HG02642 (cell line): ENCODE measurements around the gene RNF157.

Experiments used
- ATAC-seq: cut with Tn5 transposase; IDR thresholded peaks from one replicate; pipeline ENCODE4 v1.9.1; 2021; ENCODE audit warnings: mild to moderate bottlenecking; ENCODE audit not compliant: unreplicated experiment, poor library complexity

Gene RNF157

DNA sequence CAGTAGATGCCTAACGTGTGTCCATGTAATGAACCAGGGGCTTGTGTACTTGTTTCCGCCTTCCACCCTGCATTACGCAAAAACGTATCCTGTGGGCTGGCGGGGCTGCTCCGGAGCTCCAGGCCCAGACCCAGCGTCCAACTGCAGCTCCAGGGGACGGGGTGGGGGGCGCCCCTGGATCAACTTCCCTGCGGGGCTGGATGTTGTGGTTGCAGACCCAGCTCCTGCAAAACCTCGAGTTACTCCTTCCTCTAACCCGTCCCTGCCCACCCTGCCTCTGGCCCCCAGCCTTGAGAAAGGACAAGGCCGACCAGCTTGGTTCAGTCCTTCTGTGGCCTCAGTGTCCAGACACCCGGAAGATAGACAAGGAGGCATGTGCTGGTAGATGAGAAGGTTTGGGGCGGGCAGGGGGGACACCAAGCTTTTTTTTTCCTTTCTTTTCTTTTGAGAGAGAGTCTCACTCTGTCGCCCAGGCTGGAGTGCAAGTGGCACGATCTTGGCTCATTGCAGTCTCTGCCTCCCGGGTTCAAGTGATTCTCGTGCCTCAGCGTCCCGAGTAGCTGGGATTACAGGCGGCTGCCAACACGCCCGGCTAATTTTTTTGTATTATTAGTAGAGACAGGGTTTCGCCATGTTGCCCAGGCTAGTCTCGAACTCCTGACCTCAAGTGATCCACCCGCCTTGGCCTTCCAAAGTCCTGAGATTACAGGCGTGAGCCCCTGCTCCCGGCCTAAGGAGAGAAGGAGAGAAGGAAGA, 136.0 kb downstream of the RNF157 start:
- no peak for ATAC-seq

DNA sequence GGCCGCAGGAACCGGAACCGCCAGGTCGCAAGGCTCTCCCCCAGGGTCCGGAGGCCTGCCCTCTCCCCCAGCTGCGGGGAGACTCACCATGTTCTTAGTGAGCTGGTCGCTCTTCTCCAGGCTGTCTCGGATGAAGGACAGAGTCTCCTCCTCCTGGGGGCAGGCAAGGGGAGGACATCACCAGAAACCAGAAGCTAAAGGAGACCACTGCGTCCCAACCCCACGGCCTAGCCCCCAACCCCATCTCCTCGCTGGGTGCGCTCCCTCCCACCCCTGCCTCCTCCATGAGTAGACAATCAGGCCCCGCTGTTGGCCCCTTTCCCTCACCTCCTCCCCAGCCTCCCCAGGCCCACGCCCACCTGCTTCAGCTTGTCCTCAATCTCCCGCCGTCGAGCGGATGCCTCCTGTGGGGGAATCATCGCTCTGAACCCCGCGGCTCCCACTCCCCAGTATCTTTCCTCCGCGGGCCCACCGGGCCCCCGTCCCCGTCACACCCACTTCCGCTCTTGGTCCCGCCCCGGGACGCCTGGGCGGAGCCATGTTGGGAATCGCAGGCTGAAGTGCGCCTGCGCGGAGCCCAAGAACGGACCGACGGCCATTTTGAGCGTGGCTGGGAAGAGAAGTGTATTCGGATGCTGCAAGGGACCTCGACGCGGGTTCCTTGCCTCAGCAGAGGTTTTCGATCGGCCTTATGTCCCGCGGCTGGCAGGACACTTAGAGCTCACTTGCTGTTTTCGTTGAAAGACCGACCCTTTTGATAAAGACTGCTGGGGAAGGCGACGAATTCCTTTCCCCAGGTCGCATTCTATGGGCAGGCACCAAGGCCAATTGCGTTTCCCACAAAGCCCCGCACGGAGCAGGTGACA, 136.8 kb downstream of the RNF157 start, which contains the start of gene EXOC7:
EXOC7 (minus strand) TSS at position 514 of the 866 bp plus-strand sequence; CDS start at position 419, 95 bp downstream.
- peak; percentile 89 for ATAC-seq

DNA sequence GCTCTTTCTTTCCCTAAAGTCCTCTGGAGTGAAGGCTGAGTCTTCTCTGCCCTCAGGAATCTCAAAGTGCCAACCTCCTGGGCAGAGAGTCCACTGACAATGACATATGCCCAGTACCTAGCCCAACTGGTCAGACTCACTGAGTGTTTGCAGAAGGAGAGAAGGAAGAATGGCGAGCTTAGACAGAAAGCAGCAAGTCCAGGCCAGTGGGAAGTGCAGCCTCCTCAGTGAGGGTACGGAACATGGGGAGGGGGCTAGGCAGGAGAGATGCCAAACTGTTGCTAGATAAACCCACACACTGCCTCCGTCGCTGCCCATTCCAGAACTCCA, 137.4 kb downstream of the RNF157 start:
- ATAC-seq = no peak

DNA sequence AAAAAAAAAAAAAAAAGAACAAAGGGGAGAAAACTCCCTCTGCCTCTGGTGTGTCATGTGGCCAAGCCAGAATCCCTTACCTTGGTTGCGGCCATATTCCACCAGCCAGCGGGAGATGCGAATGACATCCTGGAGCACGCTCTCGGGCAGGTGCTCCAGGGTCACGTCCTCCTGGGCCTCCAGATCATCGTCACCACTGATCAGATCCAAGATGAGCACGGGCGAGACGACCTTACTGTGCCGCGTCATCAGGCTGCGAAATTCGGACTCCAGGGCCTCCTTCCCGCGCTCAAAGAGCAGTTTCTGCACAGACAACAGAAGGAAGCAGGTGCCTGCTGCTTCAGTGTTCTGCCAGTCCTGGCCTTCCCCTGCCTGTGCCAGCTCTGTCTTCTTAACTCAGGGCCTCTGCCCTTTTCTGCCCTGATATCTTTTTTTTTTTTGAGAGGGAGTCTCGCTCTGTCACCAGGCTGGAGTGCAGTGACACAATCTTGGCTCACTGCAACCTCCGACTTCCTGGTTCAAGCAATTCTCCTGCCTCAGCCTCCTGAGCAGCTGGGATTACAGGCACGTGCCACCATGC, 142.5 kb downstream of the RNF157 start:
- ATAC-seq = no peak

DNA sequence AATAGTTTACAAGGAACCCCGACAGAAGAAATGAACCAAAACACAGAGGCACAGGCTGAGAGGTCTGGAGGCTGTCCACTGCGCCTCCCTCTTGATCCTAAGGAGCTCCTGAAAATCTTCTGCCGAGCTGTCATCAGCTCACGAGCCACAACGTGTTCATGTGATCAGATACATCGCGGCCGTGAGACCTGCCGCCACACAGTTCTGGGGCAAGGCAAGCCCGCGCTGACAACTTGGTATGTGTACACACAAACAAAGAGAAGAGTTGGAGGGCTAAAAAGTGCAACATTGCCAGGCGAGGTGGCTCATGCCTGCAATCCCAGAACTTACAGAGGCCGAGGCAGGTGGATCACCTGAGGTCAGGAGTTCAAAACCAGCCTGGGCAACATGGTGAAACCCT, 144.3 kb downstream of the RNF157 start:
- no peak for ATAC-seq

DNA sequence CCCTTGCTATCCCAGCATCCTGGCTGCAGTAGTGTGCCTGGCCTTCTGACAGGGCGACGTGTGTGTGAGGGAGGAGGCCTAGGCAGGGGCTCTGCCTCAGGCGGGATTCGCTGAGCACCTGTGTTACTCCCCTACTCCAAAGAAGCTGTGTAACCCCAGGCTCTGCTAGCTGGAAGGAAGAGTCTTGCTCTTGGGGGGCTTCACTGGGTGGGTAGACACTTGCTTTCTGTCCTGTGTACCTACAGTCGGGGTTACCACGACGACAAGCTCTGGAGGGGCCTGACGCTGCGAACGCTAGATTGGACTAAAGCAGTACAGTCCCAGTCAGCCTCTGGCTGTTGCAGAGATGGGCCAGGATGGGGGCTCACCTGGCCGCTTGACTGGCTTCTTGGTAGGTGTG, 146.2 kb downstream of the RNF157 start:
- no peak for ATAC-seq

DNA sequence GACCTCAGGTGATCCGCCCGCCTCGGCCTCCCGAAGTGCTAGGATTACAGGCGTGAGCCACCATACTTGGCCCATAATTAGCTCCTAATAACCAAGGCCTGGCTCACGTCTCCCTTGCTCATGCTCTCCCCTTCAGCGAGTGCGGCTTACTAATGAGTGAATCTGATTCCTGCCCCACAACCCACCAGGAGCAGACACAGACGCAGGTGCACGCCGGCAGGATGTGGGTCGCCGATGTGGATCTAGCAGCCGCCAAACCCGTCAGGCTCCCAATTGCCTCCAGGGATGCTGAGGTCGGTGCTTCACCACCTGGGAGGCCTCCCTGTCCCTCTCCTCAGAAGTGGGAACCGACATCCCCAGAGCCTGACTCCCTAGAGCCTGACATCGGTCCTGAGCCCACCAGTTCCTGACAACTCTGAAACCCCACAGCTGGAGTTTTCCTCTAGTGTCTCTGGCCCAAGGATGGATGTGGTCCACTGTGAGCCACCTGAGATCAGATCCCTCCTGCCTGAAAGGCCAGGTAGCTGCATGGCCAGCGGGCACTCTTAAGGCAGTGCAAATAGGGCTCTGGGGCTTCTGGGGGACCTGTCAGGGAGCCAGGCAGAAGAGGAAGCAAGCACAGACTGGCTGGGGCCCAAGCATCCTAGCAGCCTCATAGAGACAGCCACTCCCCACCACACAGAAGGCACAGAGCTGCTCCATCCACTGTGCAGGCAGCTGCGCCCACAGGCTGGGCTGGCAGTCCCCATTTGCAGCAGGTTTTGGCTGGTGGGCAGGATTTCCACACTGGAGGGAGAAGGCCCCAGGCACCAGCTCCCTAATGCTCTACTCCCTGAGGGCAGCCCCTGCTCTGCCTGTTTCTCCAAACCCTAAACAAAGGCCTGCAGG, 147.5 kb downstream of the RNF157 start:
- ATAC-seq = no peak
